Measurements from ENCODE around the gene RMRP.

GRCh38 chr9:35650341-35651158 is 7.3 kb downstream of the RMRP start, which contains the start of gene SIT1:
- TF ChIP-seq EZH2phosphoT487 (IDR thresholded peaks at IDR 0.05; ENCODE audit: insufficient read depth, low read depth) (no peak), EZH2 (IDR thresholded peaks at IDR 0.05; ENCODE audit: insufficient read depth, poor library complexity, severe bottlenecking) (no peak)

All from GM23248 (cell line).